HG02981 (cell line): ENCODE measurements around the gene NFASC.

Experiments used
- ATAC-seq: cut with Tn5 transposase; IDR thresholded peaks from one replicate; pipeline ENCODE4 v1.9.1; 2021; ENCODE audit warnings: mild to moderate bottlenecking, moderate library complexity; ENCODE audit not compliant: unreplicated experiment

The NFASC gene

DNA sequence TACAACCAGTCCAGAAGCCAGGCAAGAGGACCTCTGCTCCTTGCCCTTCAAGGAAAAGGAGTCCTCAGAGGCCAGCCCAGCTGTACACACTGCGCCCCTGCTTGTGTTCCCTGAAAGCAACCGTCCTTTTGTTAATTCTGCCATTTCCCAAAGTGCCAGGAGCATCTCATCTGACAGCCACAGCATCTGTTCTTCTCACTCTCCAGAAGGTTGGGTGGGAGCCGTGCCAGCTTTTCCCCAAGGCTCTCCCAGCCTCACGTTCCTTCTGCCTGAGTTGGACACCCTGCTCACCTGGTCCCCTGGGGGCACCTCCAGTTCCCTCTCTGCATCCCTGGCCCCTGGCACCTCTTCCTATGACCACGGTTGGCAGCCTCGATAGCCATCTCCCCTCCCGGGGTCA, 161.8 kb downstream of the NFASC start:
- ATAC-seq = no peak

DNA sequence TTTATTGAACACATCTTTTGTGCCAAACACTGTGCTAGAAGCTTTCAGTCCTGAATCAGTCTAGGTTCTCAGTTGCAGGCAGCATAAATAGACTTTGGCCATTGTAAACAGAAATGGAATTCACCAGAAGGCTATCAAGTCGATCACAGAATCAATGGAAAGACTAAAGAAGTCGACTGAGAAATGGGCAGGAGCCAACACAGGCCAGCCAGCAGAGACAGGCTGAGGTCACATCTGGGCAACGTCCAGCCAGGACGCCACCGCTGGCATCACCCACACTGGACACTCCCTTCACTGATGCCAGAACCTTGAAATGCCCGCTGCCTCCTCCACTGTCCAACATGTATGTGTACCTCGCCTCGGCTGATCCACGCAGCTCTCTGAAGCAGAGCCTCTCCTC, 166.9 kb downstream of the NFASC start:
- ATAC-seq = no peak

DNA sequence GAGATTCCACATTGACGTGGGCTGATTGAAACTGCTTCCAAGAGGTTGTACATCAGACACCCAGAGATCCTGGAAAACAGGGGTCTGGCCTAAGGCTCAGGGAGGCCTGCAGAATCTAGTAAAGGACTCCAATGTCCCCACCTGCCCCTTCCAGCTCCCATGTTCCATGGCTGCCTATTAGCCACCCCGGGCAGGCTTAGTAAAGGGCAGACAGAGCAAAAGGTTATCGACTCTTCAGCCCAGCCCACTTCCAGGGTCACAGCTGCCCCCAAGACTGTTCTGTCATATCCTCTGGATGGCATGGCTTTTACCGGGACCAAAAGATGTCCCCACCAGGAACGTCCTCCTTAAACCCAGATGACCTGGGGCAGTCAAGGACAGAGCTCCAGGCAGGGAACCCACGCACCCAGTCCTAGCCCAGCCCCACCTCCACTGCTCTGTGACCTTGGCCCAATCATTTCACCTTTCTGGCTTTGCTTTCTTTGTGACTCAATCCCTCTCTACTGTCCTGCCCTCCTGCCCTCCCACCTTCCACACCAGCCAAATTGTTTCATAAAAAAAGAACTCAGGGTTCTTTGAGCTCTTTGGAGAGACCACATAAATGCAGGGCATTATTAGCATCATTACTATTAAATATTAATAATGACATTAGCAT, 167.6 kb downstream of the NFASC start:
- ATAC-seq = no peak

DNA sequence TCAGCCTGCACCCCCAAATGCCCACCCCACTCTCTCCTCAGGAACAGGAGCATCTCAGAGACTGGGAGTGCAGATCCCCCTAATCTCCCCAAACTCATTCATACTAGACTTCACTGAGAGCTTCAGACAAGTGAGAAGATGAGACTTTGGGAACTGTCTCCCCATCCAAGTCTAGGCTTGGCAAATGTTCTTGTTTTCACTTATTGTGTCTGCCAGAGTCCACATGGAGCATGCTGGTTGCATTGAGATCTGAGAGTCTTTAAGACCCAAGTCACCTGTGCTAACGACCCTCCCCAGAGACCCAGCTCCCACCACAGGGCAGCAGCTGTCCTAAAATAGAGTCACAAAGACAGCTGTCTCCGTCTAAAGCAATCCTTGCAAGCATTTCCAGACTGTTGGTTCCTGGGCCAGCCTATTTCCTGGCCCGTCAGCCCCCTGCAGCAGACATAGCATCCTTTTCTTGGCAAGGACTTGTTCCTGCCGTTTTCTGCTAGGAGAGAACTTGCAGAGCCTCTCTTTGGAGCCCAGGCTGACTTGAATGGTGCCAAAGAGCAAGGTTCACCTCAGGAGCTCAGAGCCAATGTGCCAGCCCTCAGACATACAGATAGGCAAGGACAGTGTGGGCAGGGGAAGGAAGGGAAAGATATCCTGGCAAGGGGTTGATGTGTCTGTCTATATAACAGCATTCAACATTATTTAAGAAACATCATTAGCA, 170.5 kb downstream of the NFASC start:
- ATAC-seq = no peak

DNA sequence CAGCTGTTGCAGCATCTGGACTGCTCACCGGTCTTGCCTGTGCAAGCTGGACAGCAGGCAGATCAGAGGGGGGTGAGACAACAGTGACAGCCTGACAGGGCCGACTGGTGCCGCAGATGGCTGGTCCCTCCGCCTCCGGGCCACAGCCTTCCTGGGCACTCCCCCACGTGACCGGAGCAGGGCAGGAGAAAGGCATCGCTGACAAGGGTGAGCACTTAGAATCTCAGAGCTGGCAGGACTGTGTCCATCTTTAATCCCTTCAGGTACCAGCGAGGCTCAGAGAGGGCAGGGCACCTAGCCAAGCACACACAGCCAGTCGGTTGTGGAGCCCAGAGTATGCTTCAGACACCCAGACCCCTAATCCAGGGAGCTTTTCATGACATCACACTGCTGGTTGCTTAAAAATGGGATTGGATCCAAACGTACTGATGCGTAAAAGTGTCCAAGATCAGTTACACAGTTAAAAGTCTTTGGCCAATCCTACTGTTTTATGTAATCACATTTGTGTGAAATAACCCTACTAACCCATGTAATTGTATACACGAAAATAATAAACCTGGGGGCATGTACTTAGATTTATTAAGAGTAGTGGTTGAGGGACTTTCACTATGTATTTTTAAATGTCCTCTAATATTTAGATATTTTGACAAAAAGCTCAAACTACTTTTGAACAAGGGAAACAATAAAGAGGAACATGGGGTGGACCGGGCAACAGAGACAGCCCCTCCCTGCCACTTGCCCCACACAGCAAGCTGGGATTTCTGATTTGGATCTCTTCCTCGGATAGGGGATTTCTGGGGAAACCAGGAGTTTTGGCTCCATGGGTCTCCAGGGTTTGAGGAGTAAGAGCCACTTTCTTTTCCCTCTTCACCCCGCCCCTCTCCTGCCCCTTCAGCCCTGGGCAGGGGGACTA, 171.6 kb downstream of the NFASC start:
- ATAC-seq = no peak

DNA sequence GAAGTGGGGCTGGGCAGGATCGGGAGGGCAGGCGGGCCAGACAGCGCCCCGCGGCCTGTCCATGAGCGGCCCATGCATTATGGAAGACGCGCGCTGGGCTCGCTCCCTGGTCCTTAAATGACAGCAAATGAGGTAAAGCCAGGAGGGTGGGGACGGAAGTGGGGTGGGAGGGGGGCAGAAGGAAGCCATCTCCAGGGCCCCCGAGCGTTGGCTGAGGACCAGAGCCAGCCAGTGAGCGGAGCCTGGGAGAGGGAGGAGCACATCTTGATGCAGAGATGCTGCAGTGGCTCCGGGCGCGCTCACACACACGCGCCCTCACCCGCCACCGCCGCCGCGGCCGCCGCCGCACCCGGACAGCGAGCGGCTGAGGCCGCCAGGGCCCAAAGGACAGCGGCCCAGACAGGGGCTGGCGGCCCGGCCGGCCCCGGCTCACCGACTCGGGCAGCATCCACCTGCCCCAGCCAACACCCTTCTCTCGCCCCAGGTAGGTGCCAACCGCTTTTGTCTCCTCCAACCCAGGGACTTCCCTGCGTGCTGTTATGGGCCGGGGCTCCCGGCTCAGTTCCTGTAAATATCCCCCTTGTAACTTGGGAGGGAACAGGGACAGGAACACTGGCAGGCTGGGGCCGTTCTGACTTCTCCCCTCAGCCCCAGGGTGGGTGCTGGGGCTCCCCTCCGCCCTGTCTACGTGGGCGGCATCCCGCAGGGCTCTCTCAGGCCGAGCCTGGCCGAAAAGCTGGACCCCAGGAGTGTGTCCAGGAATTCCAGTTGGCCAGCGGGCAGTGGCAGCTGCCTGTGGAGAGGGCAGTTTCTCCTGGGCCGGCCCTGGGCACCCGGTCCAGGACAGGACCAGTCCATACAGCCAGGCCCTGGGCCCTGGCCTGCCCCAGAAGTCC, 172.5 kb downstream of the NFASC start, which contains the start of gene CNTN2:
CNTN2 (plus strand) TSS at position 302 of the 896 bp plus-strand sequence. CDS start 9,974 bp downstream, outside the sequence.
- no peak for ATAC-seq

DNA sequence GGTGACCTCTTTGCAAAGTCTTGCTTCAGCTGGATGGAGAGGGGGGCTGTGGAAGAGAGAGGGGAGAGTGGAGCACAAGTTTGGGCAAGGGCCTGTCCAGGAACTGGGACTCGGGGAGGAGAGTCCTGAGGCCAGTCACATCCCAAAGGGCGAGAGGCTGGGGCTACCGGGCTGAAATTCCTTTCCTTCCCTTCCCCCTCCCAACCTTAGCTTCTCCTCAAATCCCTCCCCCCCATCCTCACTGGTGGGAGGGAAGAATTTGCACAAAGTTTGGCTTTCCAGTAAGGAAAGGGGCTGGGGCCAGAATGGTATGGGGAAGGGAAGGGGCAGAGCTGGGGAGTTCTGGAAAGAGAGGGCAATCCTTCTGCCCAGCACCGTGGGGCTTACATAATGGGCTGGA, 173.2 kb downstream of the NFASC start:
- no peak for ATAC-seq

DNA sequence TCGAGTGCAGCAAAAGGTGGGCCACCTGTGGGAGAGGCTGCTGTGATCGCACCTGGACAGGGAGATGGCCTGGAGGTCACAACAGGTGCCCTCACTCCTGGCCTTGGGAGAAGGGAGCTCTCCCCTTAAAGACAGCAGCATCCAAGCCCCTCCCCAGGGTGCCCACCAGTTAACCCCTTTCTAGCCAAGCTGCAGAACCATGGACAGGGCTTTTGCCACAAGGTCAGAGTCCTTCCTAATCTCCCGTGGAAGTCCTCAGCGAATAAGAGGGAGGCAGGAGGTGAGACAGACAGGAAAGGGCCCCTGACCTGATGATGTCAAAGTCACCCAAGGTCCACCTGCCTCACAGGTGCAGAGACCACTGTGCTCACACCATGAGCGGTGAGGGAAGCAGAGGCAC, 174.1 kb downstream of the NFASC start:
- ATAC-seq = no peak

DNA sequence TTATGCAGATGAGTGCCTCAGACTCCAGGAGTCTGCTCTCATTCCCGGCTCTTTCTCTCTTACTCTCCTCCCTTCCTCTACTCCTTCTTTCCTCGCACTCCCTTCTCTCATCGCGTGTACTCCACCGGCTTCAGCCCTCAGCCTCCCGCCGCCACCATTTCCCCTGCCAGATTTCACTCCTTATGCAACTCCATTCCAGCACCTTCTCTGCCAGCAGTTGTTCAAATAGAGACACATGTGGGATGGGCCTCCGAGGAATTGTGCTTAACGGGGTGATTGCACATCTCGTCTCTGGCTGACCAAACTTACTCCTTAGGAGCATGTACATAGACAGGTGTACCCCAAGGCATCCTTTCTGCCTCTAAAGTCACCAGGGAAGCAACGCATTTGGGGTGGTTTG, 174.5 kb downstream of the NFASC start:
- ATAC-seq = no peak

DNA sequence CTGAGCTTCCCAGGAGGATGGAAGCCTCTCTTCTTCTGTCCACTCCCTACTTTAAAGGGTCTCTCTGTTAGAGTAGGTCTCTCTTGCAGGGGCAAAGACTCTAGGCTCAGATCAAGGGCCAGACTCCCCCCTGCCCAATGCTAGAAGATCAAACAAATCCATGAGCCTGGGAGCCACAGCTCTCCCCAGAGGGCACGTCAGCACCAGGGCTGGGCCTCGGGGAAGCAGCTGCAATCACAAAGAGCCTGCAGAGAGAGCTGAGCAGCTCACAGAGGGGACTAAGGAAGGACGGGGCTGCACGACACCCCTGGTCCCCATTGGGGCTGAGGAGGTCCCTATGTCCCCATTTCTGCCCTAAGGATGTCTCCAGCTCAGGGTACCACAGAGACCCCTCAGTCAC, 176.2 kb downstream of the NFASC start:
- no peak for ATAC-seq

DNA sequence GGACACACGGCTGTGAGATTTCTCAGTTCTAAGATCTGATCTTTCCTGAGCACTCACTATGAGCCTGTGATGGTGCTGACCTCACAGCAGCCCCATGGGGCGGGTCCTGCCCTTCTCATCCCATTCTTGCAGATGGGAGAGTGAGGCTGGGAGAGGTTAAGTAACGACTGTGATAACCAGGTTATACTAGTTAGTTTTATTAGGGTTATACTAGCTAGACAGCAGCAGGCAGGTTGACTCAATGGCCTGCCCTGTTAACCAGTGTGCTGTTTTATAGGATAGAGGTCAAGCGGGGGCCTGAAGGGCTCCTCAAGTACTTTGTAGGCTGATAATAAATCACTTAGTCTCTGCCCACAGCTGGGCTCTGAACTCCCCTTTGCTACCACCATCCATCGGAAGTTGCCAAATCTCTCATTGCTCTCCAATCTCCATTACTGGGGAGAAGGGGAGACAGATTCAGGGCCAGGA, 177.1 kb downstream of the NFASC start:
- no peak for ATAC-seq

DNA sequence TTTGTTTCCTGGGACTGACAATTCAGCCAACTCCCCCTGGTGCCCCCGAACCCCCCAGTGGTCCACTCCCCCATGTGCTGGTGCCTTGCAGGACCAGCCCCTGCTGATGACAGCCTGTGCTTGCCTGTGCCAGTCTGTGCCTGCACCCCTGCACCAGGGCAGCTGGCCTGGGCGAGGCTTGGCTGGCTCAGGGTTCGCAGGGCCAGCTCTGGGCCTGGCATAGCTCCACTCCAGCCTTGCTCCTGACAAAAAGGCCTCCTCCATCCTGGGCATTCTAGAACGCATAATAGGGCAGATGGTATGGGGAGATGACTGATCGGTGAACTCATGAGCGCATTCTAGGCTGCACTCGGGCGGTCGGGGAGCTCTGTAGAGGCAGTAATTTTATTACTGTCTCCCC, 177.7 kb downstream of the NFASC start:
- no peak for ATAC-seq

DNA sequence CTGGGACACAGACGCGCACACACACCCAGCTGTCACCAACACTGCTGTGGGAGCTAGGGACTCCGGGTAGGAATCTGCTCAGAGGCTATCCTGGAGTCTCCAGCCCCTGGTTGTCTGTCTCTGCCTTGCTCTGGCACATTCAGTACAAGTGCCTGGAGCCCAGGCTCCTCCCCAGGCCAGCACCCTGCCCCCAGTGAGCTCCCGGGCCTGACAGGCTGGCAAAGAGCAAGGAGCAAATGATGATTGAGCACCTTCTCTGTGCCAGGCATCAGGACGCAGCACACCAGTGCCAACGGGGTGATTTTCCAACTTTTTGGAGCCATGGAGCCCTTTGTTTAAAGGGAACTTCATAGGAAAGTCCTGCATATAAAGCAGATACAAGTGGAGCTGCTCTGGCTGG, 178.8 kb downstream of the NFASC start:
- ATAC-seq = no peak

DNA sequence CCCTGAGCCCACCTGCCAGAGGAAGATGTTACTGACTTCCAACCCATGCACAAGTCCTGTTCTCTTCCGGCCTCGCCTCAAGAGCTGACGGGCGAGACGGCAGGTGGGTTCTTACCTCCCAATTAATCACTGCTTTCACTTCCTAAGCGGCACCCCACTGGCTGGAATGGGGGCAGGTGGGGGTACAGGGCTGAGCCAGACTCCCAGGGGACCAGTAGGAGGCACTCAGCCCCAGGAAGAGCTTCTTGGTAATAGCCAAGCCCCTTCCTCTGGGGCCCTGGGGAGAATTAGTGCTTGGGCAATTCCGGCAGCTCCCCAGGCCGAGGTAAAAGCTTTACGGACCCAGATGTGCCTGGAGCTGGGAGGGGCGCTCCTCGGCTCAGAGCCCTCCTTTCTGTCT, 182.0 kb downstream of the NFASC start:
- no peak for ATAC-seq

DNA sequence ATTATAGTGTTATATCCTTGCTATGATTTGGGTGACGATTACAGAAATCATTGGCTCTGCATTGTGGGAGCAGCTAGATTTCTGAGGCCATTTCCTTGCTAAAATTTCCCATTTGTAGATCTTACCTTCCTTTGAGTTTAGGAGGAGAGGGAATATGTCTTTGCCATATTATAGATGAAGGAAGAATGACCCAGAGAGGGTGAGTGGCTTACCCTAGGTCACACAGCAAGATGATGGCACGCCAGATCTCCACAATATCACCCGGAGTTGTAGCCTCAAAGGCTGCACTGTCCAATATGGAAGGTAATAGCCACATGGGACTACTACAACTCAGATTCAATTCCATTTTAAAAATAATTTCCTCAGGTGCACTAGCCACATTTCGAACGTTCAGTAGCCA, 182.6 kb downstream of the NFASC start:
- ATAC-seq = no peak

DNA sequence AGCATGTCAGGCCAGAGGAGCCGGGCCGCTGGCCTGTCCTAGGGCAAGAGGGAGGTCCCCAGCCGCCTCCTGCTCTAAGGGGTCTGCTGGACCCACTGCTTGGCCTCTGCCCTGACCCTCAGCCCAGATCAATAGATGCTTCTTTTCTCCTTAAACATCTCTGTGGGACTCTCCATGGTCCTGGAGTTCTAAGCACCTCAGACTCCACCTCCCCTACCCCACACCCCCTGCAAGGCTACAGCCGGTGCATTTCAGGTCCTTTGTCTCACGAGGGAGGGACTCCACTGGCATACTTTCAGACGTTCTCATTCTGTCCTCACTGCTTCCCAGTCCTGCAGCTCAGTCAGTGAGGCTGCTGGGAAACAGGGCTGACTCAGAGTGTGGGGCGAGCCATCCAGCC, 183.4 kb downstream of the NFASC start:
- no peak for ATAC-seq

DNA sequence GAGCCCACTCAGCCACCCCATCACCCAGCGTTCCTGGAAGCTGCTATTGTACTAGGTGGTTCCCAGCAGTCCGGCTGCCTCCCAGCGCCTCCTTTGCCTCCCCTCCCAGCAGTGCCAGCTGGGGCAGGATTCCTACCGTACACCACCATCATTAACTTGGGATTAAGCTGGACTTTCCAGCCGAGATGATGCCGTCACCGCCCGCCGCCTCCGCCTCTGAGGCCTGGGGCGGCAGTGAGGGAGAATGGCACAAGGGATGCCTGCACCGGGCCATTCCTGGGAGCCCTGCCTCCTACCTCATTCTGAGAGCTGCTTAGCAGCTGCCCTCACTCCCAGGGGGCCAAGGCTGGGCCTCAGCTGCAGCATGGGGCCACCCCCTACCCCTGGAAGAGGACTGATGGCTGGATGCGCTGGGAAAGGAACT, 185.5 kb downstream of the NFASC start:
- no peak for ATAC-seq

DNA sequence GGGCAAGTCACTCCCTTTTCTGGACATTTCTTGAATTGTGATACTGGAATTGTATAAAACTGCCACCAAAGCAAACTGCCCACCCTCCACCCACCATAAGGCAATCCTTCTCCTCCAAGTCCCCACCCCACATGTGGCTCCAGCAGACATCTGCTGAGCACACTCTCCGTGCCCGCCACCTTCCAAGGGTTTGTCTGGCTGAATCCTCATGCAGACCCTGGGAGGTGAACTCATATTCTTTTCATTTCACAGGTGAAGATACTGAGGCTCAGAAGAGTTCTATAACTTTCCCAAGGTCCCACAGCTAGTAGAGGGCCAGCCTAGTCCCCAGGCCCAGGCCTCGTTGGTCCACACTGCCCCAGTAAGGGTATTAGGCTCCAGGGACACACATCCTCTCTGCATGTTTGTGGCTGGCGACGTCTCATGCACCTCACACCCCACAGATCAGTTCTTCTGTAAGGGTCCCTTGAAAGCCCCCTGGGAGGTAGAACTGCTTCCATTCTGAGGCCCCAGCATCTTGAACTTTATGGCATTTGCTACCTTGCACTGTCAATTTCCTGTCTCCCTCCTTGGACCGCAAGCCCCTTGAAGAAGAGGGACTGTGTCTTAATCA, 186.4 kb downstream of the NFASC start:
- no peak for ATAC-seq

DNA sequence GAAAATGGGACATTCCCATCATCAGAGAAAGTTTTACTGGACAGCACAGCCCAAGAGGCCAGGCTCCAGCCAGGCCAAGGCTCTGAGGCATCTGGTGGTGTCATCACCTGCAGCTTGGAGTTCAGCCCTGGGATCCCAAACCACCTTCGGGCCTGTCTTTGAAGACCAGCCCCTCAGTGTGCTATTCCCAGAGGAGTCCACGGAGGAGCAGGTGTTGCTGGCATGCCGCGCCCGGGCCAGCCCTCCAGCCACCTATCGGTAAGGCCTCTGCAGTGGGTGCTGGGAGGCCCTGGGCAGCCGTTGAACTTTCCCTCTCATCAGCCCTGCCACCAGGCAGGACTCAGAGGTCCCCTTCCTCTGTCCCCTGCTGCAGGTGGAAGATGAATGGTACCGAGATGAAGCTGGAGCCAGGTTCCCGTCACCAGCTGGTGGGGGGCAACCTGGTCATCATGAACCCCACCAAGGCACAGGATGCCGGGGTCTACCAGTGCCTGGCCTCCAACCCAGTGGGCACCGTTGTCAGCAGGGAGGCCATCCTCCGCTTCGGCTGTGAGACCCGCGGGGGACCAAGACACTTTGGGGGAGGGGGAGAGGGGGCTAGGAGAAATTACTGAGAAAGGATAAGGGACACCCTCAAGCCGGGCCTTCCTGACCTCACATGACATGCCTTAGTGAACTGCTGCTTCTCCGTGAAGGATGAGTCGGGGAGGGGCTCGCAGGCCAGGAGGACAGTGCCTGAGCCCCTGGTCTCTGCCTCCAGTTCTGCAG, 187.3 kb downstream of the NFASC start:
- no peak for ATAC-seq
